SK-N-MC (cell line): ENCODE measurements around the gene CMIP.

Source experiments
- EZH2 ChIP-seq: fragments of 200-600 bp; sonication (generic); IDR thresholded peaks from one replicate; pipeline ENCODE4 v1.6.1; 2017; ENCODE audit warnings: antibody characterized with exemption
- POLR2AphosphoS5 ChIP-seq: IDR thresholded peaks from 2 replicates; pipeline ENCODE4 v1.6.1; 2012; ENCODE audit warnings: mild to moderate bottlenecking, low read depth, low read length, borderline replicate concordance

- TF ChIP-seq EZH2 (no peak), POLR2AphosphoS5 (no peak)
These were observed 31.2 kb upstream of the CMIP start for GRCh38 chr16:81413245-81413990.
